HG03097 (cell line): ENCODE data around the gene CADPS2.
"Not testable (repeated sequence)": the region's sequence is repeated elsewhere in the genome, so short reads cannot be mapped to it uniquely, and the experiment has no call there.

ENCODE experiments used
- ATAC-seq: cut with Tn5 transposase; IDR thresholded peaks from one replicate; pipeline ENCODE4 v1.9.1; 2021; ENCODE audit not compliant: unreplicated experiment, low FRiP score

Gene CADPS2

GRCh38 chr7:122303531-122304318 lies 582.5 kb downstream of the CADPS2 start:
- no peak for ATAC-seq

DNA sequence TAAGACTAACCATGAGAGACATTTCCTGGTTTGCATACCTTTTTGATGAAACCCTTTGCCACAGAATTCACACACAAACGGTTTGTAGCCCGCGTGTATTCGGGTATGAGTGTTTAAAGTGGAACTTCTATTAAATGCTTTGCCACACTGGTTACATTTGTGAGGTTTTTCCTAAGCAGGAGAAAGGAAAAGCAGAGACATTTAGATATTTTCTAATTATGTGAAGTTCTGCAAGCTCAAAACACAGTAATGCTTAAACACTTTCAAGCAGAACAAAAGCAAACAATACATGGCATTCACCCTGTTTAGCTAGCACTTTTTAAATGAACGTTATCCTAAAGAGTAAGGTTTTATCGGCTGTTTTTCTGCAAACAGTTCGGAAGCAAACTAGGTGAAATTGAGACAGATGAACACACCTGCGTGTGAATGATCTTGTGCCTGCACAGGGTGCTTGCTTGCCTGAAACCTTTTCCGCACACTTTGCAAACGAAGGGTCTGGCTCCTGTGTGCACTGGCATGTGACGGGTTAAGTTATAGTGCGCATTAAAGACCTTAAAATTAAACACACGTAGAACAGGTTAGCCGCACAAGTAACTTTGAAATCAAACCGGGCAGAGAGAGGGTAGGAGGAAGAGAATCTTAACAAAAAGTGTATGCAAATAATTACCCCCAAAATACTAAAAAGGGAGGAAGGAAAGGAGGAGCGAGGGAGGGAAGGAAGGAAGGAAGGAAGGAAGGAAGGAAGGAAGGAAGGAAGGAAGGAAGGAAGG lies 583.3 kb downstream of the CADPS2 start:
- no peak for ATAC-seq

DNA sequence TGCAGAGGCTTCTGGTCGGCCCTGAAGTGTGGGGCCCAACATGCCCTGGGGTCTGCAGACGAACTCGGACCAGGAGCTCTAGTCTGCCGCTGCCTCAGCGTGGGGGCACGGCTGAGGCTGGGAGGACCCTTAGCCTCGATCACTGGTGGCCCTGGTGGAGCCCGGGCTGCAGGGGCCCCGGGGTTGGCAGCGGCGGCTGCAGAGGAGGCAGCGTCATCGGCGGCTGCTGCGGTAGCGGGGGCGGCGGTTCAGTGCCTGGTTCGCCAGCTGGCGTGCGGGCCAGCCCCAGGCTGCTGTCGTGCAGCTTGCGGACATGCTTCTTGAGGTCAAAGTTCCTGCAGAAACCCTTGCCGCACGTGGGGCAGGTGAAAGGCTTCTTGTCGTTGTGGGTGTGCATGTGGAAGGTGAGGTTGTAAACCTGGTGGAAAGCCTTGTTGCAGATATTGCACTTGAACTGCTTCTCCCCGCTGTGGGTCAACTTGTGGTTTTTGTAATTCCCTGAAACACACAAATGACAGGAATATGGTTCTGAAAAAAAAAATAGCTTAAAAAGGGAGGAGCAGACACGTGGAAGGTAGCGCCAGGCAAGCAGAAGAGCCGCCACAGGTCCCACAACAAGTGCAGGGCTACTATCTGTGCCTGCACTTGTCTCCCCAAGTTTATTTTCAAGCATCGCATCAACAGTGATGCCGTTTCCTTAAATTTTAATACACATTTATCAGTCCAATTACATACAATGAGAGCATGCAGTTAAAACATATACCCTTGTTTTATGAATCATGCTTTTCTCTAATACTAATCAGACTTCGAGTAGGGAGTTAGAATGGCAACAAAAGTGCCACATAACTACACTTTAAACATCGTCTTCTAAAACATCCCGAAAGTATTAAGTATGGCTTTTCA lies 584.2 kb downstream of the CADPS2 start:
- no peak for ATAC-seq

DNA sequence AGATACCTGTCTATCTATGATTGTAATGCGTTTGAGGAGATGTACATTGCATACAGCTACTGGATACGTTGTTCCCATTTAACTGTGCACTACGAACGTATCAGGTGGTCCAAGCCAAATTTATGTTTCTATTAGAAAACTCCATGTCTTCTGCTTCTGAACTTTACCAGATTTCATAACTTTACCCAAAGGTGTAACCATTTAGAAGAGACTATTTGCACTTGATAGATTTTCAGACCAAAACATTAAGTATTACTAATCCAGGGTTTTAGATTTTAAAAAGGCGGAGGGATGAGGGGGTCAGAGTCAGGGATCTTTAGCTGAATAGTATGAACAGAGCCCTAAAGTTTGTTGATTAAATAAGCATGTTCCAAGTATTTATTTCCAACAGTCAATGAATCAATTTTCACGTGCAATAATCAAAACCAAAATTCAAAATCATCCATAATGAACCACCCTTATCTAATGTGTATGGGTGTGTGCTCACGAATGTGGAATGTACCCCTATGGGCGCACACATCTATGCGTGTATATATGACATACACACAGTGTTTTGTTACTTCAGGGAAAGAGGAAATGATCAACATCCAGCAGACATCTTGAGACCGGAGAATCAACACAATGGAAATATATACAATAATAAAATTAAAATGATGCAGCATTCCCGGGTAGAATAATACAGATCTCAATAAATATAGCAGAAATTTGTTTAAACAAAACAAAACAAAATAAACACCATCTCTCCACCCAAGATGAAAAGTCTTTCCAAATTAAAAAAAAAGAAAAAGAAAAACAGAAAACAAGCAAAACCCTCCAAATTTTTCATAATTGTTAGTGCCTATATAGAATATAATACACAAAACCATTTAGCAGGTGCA lies 585.1 kb downstream of the CADPS2 start:
- no peak for ATAC-seq

GRCh38 chr7:122300211-122300932 lies 585.9 kb downstream of the CADPS2 start:
- no peak for ATAC-seq

GRCh38 chr7:122299624-122300210 lies 586.5 kb downstream of the CADPS2 start:
- no peak for ATAC-seq

- ATAC-seq: no peak
Observed at GRCh38 chr7:122298618-122299017, 587.6 kb downstream of the CADPS2 start.

DNA sequence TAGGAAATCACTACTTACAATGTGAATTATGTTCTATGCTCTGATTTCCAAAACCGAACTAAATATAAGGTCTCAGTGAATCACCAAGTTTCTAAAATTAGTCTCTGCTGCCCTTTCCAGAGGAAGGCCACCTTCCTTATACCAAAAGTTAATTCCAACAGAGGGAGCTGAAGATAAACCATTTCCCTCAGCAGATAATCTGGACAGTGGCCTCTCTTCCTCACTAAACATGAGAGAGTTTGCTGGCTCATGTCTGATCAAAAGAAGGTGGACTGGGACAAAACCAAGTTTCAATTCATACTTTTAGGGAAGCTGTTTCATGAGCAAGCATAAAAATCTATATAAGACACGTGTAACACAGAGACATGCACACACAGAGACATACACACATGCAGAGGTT lies 588.1 kb downstream of the CADPS2 start:
- no peak for ATAC-seq

GRCh38 chr7:122291189-122291588 lies 595.1 kb downstream of the CADPS2 start:
- no peak for ATAC-seq

GRCh38 chr7:122290476-122290875 lies 595.8 kb downstream of the CADPS2 start:
- no peak for ATAC-seq

DNA sequence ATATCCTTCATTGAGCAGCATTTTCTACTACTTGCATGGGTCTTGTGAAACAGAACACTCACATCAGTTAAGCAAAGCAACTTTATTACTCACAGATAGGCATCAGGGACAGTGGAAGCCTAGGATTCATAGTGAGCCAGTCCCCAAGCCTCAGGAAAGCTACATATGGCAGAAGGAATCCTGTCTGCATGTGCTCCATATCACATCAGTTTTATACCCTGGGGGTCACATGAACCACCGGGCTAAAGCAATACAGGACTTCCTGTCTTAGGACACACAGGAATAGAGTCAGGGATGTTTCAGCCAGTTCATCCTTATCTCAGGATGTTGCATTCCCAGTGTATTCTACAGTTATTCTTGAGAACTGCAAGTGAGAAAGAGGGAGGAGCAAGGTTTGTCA lies 596.8 kb downstream of the CADPS2 start:
- no peak for ATAC-seq

- not testable (repeated sequence) for ATAC-seq
Observed at GRCh38 chr7:122284608-122285007, 601.7 kb downstream of the CADPS2 start.

- no peak for ATAC-seq
Observed at GRCh38 chr7:122273117-122273516, 613.1 kb downstream of the CADPS2 start.

DNA sequence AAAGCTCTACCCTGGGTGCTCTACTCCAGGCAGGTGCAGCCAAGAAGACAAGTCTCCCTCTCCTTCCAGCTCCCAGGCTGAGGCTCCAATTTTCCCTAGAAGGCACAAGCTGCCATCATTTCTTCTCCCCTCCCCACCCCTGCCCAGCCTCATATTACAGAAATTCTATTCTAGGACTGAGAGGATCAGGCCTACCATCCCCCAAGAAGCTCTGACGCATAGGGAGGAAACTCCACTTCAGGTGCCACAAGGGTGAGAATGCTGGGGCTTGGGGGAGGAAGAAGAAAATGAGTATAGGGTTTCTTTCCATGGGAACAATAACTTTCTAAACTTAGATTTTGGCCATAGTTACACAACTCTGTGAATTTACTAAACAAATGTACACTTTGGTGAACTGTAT lies 617.0 kb downstream of the CADPS2 start:
- ATAC-seq: no peak
